ENCODE results near the gene WDR7.

WDR7 gene

GRCh38 chr18:56723706-56724105 is 72.5 kb downstream of the WDR7 start:
- Histone ChIP-seq H3K27me3 (ENCODE audit: control insufficient read depth in 1 of 2, insufficient read depth in 1 of 2, low read length in 2 of 2) (no peaks in the 10 kb centered on the region), H3K4me1 (ENCODE audit: control insufficient read depth, insufficient read depth, low read depth, low read length) (no peaks in the 10 kb centered on the region), H3K9me3 (ENCODE audit: control insufficient read depth, low read length) (peaks cover 4% of the 10 kb centered on the region), H2BK12ac (ENCODE audit: low read length in 2 of 2) (no peak overlapping the region), H3K27ac (ENCODE audit: low read length, poor library complexity, severe bottlenecking) (no peak overlapping the region), H3K36me3 (ENCODE audit: control insufficient read depth in 1 of 2, insufficient read depth in 2 of 2, low read depth in 1 of 2, low read length in 2 of 2) (peaks cover 3 to 13% of the 10 kb centered on the region in 2 experiments), H3K4me3 (ENCODE audit: insufficient read depth in 1 of 2, low read depth in 1 of 2, low read length in 2 of 2) (no peak overlapping the region), H3K23ac (ENCODE audit: low read length in 2 of 2) (no peak overlapping the region), H2BK5ac (ENCODE audit: low read depth, low read length, poor library complexity, severe bottlenecking) (no peak overlapping the region), H2BK120ac (ENCODE audit: low read depth, low read length) (no peak overlapping the region), H3K4ac (ENCODE audit: low read depth in 1 of 2, low read length in 2 of 2) (no peak overlapping the region), H2AFZ (ENCODE audit: low read depth, low read length) (no peak overlapping the region), H3K18ac (ENCODE audit: low read depth in 1 of 2, low read length in 2 of 2) (no peak overlapping the region), H2BK15ac (ENCODE audit: low read depth, poor library complexity, severe bottlenecking) (no peak overlapping the region), H4K8ac (ENCODE audit: low read length) (no peak overlapping the region), H3K9ac (ENCODE audit: low read length) (no peak overlapping the region), H3K4me2 (ENCODE audit: low read length, poor library complexity, severe bottlenecking) (no peak overlapping the region), H3K14ac (ENCODE audit: low read length in 2 of 2) (no peak overlapping the region), H4K91ac (ENCODE audit: low read length) (no peak overlapping the region), H2AK5ac (ENCODE audit: low read length, severe bottlenecking) (no peak overlapping the region), H3K79me1 (replicated peaks; ENCODE audit: low read length, poor library complexity, severe bottlenecking) (peaks cover 3% of the 10 kb centered on the region)
- DNase-seq = no peak
- WGBS = no CpG with 5 or more reads among the region's 2 CpGs

DNA sequence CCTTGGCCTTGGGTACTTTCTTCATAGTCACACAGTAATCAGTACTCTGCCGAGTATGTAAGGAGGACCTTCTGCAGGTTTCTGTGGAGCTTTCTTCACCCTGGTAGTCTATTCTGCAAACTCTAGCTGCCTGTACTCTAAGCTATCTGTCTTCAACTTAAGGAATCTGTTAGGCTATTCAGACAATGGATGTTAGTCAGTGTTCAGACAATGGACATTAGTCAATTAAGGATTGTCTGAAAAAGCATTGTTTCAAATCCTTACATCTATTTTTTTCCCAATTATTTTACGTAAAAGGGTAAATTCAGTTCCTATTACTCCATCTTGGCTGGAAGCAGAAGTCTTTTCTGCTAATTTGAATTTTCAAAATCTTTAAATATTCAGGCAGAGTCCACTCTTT is 75.7 kb downstream of the WDR7 start:
- DNase-seq = no peak
- Histone ChIP-seq H2BK120ac (ENCODE audit: low read depth, low read length) (no peak overlapping the region), H3K79me1 (replicated peaks; ENCODE audit: low read length, poor library complexity, severe bottlenecking) (peaks cover 3% of the 10 kb centered on the region), H3K23ac (ENCODE audit: low read length in 2 of 2) (no peak overlapping the region), H3K36me3 (ENCODE audit: control insufficient read depth in 1 of 2, insufficient read depth in 2 of 2, low read depth in 1 of 2, low read length in 2 of 2) (peaks cover 4 to 13% of the 10 kb centered on the region in 2 experiments), H3K9ac (ENCODE audit: low read length) (no peak overlapping the region), H3K14ac (ENCODE audit: low read length in 2 of 2) (no peak overlapping the region), H2AK5ac (ENCODE audit: low read length, severe bottlenecking) (no peak overlapping the region), H3K27ac (ENCODE audit: low read length, poor library complexity, severe bottlenecking) (no peak overlapping the region), H3K4ac (ENCODE audit: low read depth in 1 of 2, low read length in 2 of 2) (no peak overlapping the region), H4K91ac (ENCODE audit: low read length) (no peak overlapping the region), H3K4me3 (ENCODE audit: insufficient read depth in 1 of 2, low read depth in 1 of 2, low read length in 2 of 2) (no peak overlapping the region), H2BK15ac (ENCODE audit: low read depth, poor library complexity, severe bottlenecking) (no peak overlapping the region), H2BK5ac (ENCODE audit: low read depth, low read length, poor library complexity, severe bottlenecking) (no peak overlapping the region), H4K8ac (ENCODE audit: low read length) (no peak overlapping the region), H3K27me3 (ENCODE audit: control insufficient read depth in 1 of 2, insufficient read depth in 1 of 2, low read length in 2 of 2) (no peaks in the 10 kb centered on the region), H3K18ac (ENCODE audit: low read depth in 1 of 2, low read length in 2 of 2) (no peak overlapping the region), H2AFZ (ENCODE audit: low read depth, low read length) (no peak overlapping the region), H3K4me1 (ENCODE audit: control insufficient read depth, insufficient read depth, low read depth, low read length) (no peaks in the 10 kb centered on the region), H3K4me2 (ENCODE audit: low read length, poor library complexity, severe bottlenecking) (no peak overlapping the region), H3K9me3 (ENCODE audit: control insufficient read depth, low read length) (peaks cover 4% of the 10 kb centered on the region), H2BK12ac (ENCODE audit: low read length in 2 of 2) (no peak overlapping the region)
- WGBS = 93% methylated on average over 2 of the region's 2 CpGs

- Histone ChIP-seq H2BK5ac (ENCODE audit: low read depth, low read length, poor library complexity, severe bottlenecking) (no peak overlapping the region), H3K4me1 (ENCODE audit: control insufficient read depth, insufficient read depth, low read depth, low read length) (no peaks in the 10 kb centered on the region), H3K79me1 (replicated peaks; ENCODE audit: low read length, poor library complexity, severe bottlenecking) (peaks cover 3% of the 10 kb centered on the region), H2BK15ac (ENCODE audit: low read depth, poor library complexity, severe bottlenecking) (no peak overlapping the region), H2AFZ (ENCODE audit: low read depth, low read length) (no peak overlapping the region), H4K91ac (ENCODE audit: low read length) (no peak overlapping the region), H3K9ac (ENCODE audit: low read length) (no peak overlapping the region), H3K27ac (ENCODE audit: low read length, poor library complexity, severe bottlenecking) (no peak overlapping the region), H3K4me3 (ENCODE audit: insufficient read depth in 1 of 2, low read depth in 1 of 2, low read length in 2 of 2) (no peak overlapping the region), H3K23ac (ENCODE audit: low read length in 2 of 2) (no peak overlapping the region), H3K18ac (ENCODE audit: low read depth in 1 of 2, low read length in 2 of 2) (no peak overlapping the region), H3K4me2 (ENCODE audit: low read length, poor library complexity, severe bottlenecking) (no peak overlapping the region), H4K8ac (ENCODE audit: low read length) (no peak overlapping the region), H3K14ac (ENCODE audit: low read length in 2 of 2) (no peak overlapping the region), H2AK5ac (ENCODE audit: low read length, severe bottlenecking) (no peak overlapping the region), H3K27me3 (ENCODE audit: control insufficient read depth in 1 of 2, insufficient read depth in 1 of 2, low read length in 2 of 2) (no peaks in the 10 kb centered on the region), H3K36me3 (ENCODE audit: control insufficient read depth in 1 of 2, insufficient read depth in 2 of 2, low read depth in 1 of 2, low read length in 2 of 2) (peaks cover 4 to 17% of the 10 kb centered on the region in 2 experiments), H2BK12ac (ENCODE audit: low read length in 2 of 2) (no peak overlapping the region), H3K9me3 (ENCODE audit: control insufficient read depth, low read length) (peaks cover 4% of the 10 kb centered on the region), H3K4ac (ENCODE audit: low read depth in 1 of 2, low read length in 2 of 2) (no peak overlapping the region), H2BK120ac (ENCODE audit: low read depth, low read length) (no peak overlapping the region)
- WGBS = 89% methylated on average over 1 of the region's 5 CpGs
- DNase-seq = no peak
Observed at GRCh38 chr18:56727399-56727798, 76.2 kb downstream of the WDR7 start.

DNA sequence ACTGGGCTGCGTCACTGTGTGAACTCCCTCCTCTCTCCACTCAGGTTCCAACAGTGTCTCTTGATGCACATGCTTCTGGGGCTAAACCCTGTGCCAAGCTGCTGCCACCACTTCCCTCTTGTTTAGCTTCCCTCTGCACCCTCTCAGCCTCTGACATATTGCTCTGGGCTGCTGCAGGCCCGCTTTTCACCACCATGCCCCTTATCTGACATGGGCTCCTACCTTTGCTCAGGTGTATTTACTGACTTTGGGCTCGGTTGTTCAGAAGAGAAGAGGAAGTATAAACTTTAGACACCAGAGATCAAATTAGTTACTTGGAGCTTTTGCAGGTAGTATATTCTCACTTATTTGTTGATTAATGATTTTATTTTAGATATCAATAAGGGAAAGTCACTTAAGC is 77.6 kb downstream of the WDR7 start:
- Histone ChIP-seq H3K9me3 (ENCODE audit: control insufficient read depth, low read length) (no peaks in the 10 kb centered on the region), H4K8ac (ENCODE audit: low read length) (peak overlapping the region; percentile 12), H3K14ac (ENCODE audit: low read length in 2 of 2) (no peak overlapping the region)

More for the DNA sequence above, 77.6 kb downstream of the WDR7 start:
- Histone ChIP-seq H3K4me2 (ENCODE audit: low read length, poor library complexity, severe bottlenecking) (no peak overlapping the region), H2AFZ (ENCODE audit: low read depth, low read length) (no peak overlapping the region), H3K23ac (ENCODE audit: low read length in 2 of 2) (no peak overlapping the region), H3K4me3 (ENCODE audit: insufficient read depth in 1 of 2, low read depth in 1 of 2, low read length in 2 of 2) (no peak overlapping the region), H3K36me3 (ENCODE audit: control insufficient read depth in 1 of 2, insufficient read depth in 2 of 2, low read depth in 1 of 2, low read length in 2 of 2) (peaks cover 4 to 17% of the 10 kb centered on the region in 2 experiments), H3K4ac (ENCODE audit: low read depth in 1 of 2, low read length in 2 of 2) (no peak overlapping the region), H3K4me1 (ENCODE audit: control insufficient read depth, insufficient read depth, low read depth, low read length) (no peaks in the 10 kb centered on the region), H2BK12ac (ENCODE audit: low read length in 2 of 2) (no peak overlapping the region), H2BK5ac (ENCODE audit: low read depth, low read length, poor library complexity, severe bottlenecking) (no peak overlapping the region), H4K91ac (ENCODE audit: low read length) (no peak overlapping the region), H2BK120ac (ENCODE audit: low read depth, low read length) (no peak overlapping the region), H2BK15ac (ENCODE audit: low read depth, poor library complexity, severe bottlenecking) (no peak overlapping the region), H3K9ac (ENCODE audit: low read length) (no peak overlapping the region), H3K27ac (ENCODE audit: low read length, poor library complexity, severe bottlenecking) (no peak overlapping the region), H3K27me3 (ENCODE audit: control insufficient read depth in 1 of 2, insufficient read depth in 1 of 2, low read length in 2 of 2) (no peaks in the 10 kb centered on the region), H3K79me1 (replicated peaks; ENCODE audit: low read length, poor library complexity, severe bottlenecking) (peaks cover 3% of the 10 kb centered on the region), H3K18ac (ENCODE audit: low read depth in 1 of 2, low read length in 2 of 2) (no peak overlapping the region), H2AK5ac (ENCODE audit: low read length, severe bottlenecking) (no peak overlapping the region)
- WGBS = 98% methylated on average over 3 of the region's 3 CpGs
- DNase-seq = no peak

All from mesenchymal stem cell (in vitro differentiated cells and primary cell).